GM21717 (cell line): Measurements from ENCODE around the gene ASIC4.

Source experiments
- ATAC-seq: cut with Tn5 transposase; IDR thresholded peaks from one replicate; pipeline ENCODE4 v1.9.1; 2021; ENCODE audit warnings: mild to moderate bottlenecking, moderate library complexity; ENCODE audit not compliant: unreplicated experiment

The ASIC4 gene

GRCh38 chr2:219514196-219514761 lies at the start of gene ASIC4:
ASIC4 (plus strand) TSS chr2:219514482; CDS start chr2:219514725, 243 bp downstream.
- ATAC-seq, result no peak

GRCh38 chr2:219465659-219466561 lies 48.4 kb upstream of the ASIC4 start:
- ATAC-seq, result no peak

GRCh38 chr2:219466816-219467735 lies 47.2 kb upstream of the ASIC4 start:
- ATAC-seq, result no peak

- no peak for ATAC-seq
These were observed 46.6 kb upstream of the ASIC4 start for GRCh38 chr2:219467736-219468075.

GRCh38 chr2:219468410-219469185 lies 45.7 kb upstream of the ASIC4 start:
- no peak for ATAC-seq

GRCh38 chr2:219469186-219469724 lies 45.0 kb upstream of the ASIC4 start:
- ATAC-seq, result no peak

GRCh38 chr2:219470429-219470828 lies 43.9 kb upstream of the ASIC4 start:
- no peak for ATAC-seq

- ATAC-seq, result no peak
These were observed 42.6 kb upstream of the ASIC4 start for GRCh38 chr2:219471476-219472371.

GRCh38 chr2:219472629-219473187 lies 41.6 kb upstream of the ASIC4 start:
- ATAC-seq, result no peak

GRCh38 chr2:219473511-219473910 lies 40.8 kb upstream of the ASIC4 start:
- ATAC-seq, result no peak

- no peak for ATAC-seq
These were observed 39.8 kb upstream of the ASIC4 start for GRCh38 chr2:219474285-219475060.

- ATAC-seq, result no peak
These were observed 39.0 kb upstream of the ASIC4 start for GRCh38 chr2:219475278-219475677.

GRCh38 chr2:219475697-219476651 lies 38.3 kb upstream of the ASIC4 start:
- no peak for ATAC-seq

- ATAC-seq, result no peak
These were observed 37.6 kb upstream of the ASIC4 start for GRCh38 chr2:219476652-219477151.

GRCh38 chr2:219477179-219477578 lies 37.1 kb upstream of the ASIC4 start:
- no peak for ATAC-seq

GRCh38 chr2:219477815-219478214 lies 36.5 kb upstream of the ASIC4 start:
- ATAC-seq, result no peak

- ATAC-seq, result no peak
These were observed 35.4 kb upstream of the ASIC4 start for GRCh38 chr2:219478916-219479315.
